Subcutaneous adipose tissue (tissue), 4 donors: ENCODE measurements around the gene CADPS. TPM values are rescaled to one million over a fixed set of nuclear protein-coding genes. Genes with fewer than 3 reads are reported as not detected.

Experiments
- CTCF ChIP-seq: fragments of 450-650 bp; IDR thresholded peaks from one replicate; pipeline ENCODE4 v1.5.1; 2016; ENCODE audit warnings: low read depth, mild to moderate bottlenecking, control low read depth, antibody characterized with exemption, moderate library complexity
- total RNA-seq, 4 donors: library from RNA; depleted of rRNA; stranded (reverse); fragments of >200 nt; gene quantifications; one replicate each; pipeline ENCODE4 v1.1.0, GENCODE V29; 2016

CADPS gene
- total RNA-seq, 4 donors from 2014 or later: 1.9 to 25.1 TPM; not detected in 2

GRCh38 chr3:62439978-62440377, 435.2 kb downstream of the CADPS start:
- TF ChIP-seq CTCF: no peak

GRCh38 chr3:62439176-62439813, 435.9 kb downstream of the CADPS start:
- no peak for TF ChIP-seq CTCF

- TF ChIP-seq CTCF: no peak
These were observed 438.4 kb downstream of the CADPS start for GRCh38 chr3:62436785-62437184.

GRCh38 chr3:62433396-62433795, 441.8 kb downstream of the CADPS start:
- TF ChIP-seq CTCF: no peak

GRCh38 chr3:62421207-62421606, 454.0 kb downstream of the CADPS start:
- no peak for TF ChIP-seq CTCF

- no peak for TF ChIP-seq CTCF
These were observed 459.1 kb downstream of the CADPS start for GRCh38 chr3:62416144-62416543.

- TF ChIP-seq CTCF: no peak
These were observed 459.9 kb downstream of the CADPS start for GRCh38 chr3:62415312-62415801.
